ENCODE data around the gene CADPS.

- TF ChIP-seq ELK1 (IDR thresholded peaks at IDR 0.05; ENCODE audit: borderline replicate concordance, low read depth, low read length), result no peak
- no peak for TF ChIP-seq USF2 (IDR thresholded peaks at IDR 0.05; ENCODE audit: low read depth, low read length)
- TF ChIP-seq, protein P1, sequence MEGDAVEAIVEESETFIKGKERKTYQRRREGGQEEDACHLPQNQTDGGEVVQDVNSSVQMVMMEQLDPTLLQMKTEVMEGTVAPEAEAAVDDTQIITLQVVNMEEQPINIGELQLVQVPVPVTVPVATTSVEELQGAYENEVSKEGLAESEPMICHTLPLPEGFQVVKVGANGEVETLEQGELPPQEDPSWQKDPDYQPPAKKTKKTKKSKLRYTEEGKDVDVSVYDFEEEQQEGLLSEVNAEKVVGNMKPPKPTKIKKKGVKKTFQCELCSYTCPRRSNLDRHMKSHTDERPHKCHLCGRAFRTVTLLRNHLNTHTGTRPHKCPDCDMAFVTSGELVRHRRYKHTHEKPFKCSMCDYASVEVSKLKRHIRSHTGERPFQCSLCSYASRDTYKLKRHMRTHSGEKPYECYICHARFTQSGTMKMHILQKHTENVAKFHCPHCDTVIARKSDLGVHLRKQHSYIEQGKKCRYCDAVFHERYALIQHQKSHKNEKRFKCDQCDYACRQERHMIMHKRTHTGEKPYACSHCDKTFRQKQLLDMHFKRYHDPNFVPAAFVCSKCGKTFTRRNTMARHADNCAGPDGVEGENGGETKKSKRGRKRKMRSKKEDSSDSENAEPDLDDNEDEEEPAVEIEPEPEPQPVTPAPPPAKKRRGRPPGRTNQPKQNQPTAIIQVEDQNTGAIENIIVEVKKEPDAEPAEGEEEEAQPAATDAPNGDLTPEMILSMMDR (conservative IDR thresholded peaks at IDR 0.05; ENCODE audit: low read depth, low read length), result no peak
- no peak for TF ChIP-seq BHLHE40 (IDR thresholded peaks at IDR 0.05; ENCODE audit: low read depth, low read length)
- no peak for TF ChIP-seq POLR2A (IDR thresholded peaks at IDR 0.05; ENCODE audit: low read depth, low read length)
- no peak for TF ChIP-seq MAFK (IDR thresholded peaks at IDR 0.05; ENCODE audit: low read depth, low read length)
- no peak for TF ChIP-seq CHD1 (IDR thresholded peaks at IDR 0.05; ENCODE audit: low read depth, low read length)
- TF ChIP-seq CEBPB (IDR thresholded peaks at IDR 0.05; ENCODE audit: low read depth, low read length), result no peak
Measured at GRCh38 chr3:62888180-62888579, 13.0 kb upstream of the CADPS start.
